ENCODE results near the gene PLCB1.

GRCh38 chr20:8901237-8902025 is 769.4 kb downstream of the PLCB1 start:
- TF ChIP-seq, protein P1, sequence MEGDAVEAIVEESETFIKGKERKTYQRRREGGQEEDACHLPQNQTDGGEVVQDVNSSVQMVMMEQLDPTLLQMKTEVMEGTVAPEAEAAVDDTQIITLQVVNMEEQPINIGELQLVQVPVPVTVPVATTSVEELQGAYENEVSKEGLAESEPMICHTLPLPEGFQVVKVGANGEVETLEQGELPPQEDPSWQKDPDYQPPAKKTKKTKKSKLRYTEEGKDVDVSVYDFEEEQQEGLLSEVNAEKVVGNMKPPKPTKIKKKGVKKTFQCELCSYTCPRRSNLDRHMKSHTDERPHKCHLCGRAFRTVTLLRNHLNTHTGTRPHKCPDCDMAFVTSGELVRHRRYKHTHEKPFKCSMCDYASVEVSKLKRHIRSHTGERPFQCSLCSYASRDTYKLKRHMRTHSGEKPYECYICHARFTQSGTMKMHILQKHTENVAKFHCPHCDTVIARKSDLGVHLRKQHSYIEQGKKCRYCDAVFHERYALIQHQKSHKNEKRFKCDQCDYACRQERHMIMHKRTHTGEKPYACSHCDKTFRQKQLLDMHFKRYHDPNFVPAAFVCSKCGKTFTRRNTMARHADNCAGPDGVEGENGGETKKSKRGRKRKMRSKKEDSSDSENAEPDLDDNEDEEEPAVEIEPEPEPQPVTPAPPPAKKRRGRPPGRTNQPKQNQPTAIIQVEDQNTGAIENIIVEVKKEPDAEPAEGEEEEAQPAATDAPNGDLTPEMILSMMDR (IDR thresholded peaks at IDR 0.05; ENCODE audit: borderline replicate concordance, extremely low read depth, low read length, poor library complexity, severe bottlenecking): no peak
- TF ChIP-seq EZH2 (IDR thresholded peaks at IDR 0.05; ENCODE audit: borderline replicate concordance, low read depth, low read length, severe bottlenecking): no peak
